Measurements from ENCODE around the gene GRK6.

GRCh38 chr5:177490311-177490991 lies 64.0 kb downstream of the GRK6 start:
- no peak for TF ChIP-seq CTCF (conservative IDR thresholded peaks at IDR 0.05 in 1 of 2, IDR thresholded peaks at IDR 0.05 in 1 of 2; ENCODE audit: extremely low read depth in 1 of 2, insufficient read depth in 1 of 2, low read depth in 1 of 2, low read length in 2 of 2)
- no peak for TF ChIP-seq EZH2 (IDR thresholded peaks at IDR 0.05; ENCODE audit: borderline replicate concordance, low read length)

All from mammary epithelial cell (primary cell).